ENCODE data around the gene SPSB4. TPM values are rescaled to one million over a fixed set of nuclear protein-coding genes. Genes with fewer than 3 reads are reported as not detected.
A peak's percentile ranks its signal among the peaks of the same experiment; 100 is the strongest.

SPSB4 gene
- total RNA-seq, 1 experiment from 2014 or later, result 0.52 TPM

DNA sequence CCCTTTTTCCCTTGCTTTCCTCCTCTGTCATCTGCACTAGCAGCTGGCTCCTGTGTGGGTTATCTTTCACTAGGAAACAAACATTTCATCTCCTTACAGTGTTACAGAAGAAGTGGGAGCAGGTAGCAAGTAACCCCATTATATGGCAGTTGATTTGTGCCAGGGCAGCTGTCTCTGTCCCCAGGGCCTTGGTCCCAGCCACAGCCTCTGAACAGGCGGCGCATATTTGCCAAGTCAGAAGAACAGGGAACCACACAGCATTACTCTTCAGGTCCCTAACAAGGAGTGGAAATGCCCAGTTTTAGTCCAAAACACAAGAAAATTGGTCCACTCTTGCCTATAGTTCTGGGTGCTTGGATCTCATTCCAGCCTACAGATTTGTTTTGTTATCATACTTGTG is 99.8 kb downstream of the SPSB4 start:
- no peak for DNase-seq (ENCODE audit: low read depth)

DNA sequence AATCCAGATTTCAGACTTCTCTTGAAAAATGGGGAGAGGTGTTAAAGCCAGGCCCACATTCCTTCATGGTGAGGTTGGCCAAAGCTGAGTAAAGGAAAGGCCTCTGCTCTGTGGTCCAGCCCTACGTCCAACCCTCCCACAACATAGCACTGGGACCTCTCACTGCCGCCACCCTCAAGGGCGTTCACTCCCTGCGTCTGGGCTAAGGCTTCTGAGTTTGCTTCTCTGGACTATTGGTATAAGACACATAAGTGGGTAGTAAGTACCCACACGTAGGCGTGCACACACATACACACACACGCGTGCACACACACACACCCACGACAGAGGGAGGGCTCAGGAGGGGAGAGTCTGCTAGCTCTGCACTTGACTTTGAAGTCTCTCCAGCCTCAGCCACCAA is 100.3 kb downstream of the SPSB4 start:
- DNase-seq (ENCODE audit: low read depth), result no peak

DNA sequence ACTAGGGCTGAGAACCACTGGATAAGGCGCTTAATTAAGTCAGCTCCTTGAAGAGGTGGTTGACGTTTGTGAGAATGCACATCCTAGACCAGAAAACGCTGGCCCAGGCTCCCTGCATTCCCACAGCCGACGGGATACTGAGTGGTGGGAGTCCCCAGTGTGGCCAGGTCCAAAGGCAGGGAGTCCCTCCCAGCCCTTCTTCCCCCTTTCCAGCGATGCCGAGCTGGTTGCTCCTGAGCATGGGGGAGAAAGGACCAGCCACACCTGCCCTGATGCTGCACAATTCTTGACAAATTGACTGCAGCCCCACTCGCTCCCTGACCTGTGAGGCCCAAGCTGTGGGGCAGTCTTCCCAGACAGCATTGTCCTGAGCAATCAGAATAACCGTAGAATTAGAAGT is 101.0 kb downstream of the SPSB4 start:
- DNase-seq (ENCODE audit: low read depth), result no peak

DNA sequence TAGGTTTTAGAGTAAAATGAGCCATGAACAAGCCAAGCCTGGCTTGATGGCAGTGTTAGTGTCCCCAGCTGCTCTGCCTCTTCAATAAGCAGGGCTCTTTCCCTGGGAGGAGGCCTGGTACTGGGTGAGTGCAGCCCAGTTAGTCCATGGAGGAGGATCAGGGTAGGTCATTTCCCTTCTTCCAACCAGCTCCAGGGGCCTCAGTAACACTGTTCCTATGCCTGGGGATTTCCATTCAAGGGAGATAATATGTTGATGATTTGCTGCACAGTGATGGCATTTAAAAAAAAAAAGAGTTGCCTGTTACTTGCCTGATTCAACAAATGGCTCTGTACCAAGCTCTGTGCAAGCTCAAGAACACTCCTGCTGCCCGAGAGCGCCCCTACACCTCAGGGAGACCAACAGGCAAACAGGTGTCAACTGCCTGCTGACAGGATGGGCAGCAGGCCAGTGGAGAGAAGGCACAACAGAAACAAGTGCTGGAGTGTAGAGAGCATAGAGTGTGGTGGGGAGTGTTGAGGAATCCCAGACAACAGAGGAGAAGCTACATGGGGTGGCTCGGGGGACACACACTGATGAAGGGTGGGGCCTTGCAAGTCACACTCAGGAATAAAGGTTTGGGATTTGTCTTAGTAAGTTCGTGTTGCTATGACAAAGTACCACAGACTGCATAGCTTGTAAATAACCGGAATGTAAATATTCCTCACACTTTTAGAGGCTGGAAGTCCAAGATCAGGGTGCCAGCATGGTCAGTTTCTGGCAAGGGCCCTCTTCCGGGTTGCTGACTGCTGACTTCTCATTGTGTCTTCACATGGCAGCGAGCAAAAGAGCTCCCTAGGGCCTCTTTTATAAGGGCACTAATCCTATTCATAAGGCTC is 101.9 kb downstream of the SPSB4 start:
- DNase-seq (ENCODE audit: low read depth), result no peak

DNA sequence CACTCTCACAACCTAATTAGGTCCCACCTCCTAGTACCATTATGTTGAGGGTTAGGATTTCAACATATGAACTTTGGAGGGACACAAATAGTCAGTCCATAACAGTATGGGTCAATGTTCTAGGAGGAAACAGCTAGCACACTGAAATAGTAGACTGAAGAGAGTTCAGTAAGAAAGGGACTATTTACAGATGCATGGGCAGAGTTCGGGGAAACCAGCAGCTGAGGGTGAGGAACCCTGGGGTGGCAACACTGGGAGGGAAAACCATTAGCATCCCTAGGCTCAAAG is 102.5 kb downstream of the SPSB4 start:
- DNase-seq (ENCODE audit: low read depth), result no peak

DNA sequence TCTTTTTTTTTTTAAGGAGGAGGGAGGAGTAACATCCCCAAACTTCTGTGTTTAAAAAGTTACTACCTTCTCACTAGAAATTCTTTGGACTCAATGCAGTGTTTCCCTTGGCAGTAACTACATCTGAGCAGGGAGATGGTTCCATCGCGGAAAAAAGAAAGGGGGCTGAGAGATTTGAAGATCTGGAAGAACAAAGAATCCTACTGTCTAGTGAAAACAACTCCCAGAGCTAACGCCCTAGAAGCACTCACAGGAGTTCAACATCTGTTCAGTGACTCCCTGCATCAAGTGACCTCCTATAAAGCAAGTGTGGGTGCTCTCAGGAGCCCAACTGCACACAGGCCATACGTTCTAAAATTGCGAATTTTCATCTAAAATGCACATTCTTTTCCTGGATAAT is 113.7 kb downstream of the SPSB4 start:
- DNase-seq (ENCODE audit: low read depth), result no peak

DNA sequence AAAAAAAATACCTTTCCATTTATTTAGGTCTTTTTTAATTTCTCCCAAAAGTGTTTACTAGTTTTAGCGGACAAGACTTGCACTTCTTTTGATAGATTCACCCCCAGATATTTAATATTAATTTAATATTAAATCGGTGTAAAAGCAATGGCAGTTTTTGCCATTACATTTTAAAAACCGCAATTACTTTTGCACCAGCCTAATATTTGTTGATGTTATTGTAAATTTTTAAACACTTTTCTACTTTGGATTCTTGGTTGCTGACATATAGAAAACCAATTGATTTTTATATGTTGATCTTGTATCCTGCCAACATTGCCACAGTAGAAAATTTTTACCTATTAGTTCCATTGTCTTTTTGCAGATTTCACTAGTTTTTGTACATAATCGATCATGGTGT is 116.5 kb downstream of the SPSB4 start:
- no peak for DNase-seq (ENCODE audit: low read depth)

DNA sequence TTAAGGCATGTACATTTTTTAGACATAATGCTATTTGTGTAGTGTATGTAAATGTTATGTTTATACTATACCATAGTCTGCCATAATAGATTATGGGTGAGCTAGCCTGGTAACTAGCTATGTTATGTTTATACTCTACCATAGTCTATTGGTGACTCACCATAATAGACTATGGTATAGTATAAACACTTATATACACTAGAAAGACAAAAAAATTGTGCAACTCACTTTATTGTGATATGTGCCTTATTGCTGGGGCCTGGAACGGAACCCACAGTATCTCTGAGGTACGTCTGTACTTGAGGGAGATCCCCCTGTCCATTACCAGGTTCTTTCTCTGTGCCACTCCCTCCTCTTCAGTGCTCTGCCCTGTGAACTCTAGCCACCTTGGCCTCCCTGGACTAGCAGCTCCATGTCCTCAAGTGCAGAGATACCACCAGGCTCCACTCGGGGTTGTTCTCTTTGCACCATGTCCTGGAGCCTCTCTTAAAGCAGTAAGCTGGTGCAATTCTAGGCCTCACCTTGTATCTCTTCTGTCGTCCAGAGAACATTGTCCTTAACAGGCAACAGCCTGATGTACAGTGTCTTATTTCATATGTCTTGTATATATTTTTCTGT is 119.6 kb downstream of the SPSB4 start:
- no peak for DNase-seq (ENCODE audit: low read depth)

DNA sequence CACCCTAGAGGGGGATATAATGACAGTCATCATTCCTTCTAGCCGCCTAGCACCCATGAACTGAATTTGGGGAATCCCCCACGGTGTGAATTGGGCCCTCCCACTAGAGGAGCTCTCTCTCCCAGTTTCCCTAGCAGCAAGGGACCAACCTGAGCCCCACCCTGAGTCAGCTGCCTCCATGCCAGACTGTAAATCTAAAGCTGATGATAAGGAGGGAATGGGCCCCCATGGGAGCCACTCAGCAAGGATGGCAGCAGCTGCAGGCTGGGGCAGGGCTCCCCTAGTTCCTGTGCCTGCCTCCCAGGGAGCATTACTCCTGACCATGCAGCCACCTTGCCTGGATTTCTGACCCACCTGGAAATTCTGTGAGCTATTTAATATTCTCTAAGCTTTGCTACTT is 123.5 kb downstream of the SPSB4 start:
- DNase-seq (ENCODE audit: low read depth), result no peak

DNA sequence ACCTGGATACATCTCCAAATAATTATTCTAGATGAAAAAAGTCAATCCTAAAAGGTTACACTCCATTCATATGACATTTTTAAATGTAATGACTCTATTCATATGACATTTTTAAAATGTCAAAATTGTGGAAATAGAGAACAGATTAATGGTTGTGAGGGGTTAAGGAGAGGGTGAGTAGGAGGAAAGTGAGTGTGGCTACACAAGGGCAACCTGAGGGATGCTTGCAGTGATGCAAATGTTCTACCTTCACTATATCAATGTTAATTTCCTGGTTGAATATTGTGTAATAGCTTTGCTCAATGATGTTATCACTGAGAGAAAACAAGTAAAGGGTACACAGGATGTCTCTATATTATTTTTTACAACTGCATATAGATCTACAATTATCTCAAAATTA is 125.6 kb downstream of the SPSB4 start:
- DNase-seq (ENCODE audit: low read depth), result no peak

DNA sequence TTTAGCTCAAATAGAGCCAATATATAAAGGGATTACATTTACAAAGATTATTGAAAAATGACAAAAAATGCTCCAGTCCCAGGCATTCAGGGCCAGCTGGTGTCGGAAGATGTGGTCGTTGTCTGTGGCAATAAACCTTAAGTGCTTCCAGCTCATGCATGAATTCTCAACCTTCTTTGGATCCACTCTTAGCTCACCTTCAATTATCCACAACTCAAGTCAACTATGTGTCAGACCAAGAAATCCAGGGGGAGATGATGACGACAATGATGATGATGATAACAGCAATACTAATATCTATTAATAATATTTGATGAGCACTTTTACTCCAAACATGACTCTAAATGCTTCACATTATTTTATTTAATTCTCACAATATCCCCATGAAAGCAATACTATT is 126.9 kb downstream of the SPSB4 start:
- no peak for DNase-seq (ENCODE audit: low read depth)

DNA sequence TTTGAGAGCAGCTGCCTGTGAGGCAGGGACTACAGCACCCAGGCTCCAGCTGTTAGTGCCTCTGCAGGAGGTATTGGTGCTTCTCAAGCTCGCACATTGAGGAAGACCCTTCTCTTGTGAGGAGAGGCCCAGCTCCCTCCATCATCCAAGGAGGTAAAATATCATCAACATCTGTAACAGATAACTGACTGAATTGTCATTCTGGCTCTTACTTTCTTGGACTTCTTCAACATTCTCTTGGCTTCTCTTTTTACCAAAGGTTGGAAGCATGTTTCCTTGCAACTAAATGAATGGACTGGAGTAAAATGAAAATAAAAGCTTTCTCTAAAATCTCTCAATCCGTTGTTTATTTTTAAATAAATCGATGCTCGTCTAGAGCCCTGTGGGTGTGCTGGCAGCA is 127.4 kb downstream of the SPSB4 start:
- DNase-seq (ENCODE audit: low read depth), result no peak

DNA sequence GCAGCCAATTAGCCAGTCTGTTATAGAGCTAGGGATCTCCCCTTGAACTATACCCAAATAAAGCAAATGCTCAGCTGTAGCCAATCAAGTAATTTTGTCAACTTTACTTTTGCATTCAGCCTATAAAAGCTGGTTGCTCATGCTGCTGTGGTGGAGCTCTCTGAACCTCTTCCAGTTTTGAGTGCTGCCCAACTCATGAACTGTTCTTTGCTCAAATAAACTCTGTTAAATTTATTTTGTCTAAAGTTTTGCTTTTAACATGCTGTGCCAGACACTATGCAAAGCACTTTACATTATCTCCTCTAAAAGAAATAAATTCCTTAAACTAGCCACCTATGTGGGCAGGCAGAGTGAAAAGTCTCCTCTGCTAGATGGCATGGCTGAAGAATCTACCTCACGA is 128.8 kb downstream of the SPSB4 start:
- no peak for DNase-seq (ENCODE audit: low read depth)

DNA sequence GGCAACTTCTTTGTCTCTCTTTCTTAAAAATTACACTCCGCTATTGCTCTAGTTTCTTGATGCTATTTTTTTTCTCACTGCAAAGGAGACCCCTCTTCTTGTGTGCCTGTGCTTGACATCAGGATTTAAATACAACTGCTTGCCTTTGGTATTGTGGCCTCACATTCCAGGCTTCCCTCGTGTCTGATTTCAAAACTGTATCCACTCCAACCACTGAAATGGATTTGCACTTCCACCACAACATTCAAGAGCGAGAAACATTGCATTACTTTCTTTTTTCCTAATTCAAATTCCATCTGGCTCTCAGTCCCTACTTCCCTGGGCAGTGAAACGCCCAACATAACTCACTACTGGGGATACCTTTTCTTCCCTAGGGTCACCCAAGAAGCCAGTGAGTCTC is 130.0 kb downstream of the SPSB4 start:
- no peak for DNase-seq (ENCODE audit: low read depth)

DNA sequence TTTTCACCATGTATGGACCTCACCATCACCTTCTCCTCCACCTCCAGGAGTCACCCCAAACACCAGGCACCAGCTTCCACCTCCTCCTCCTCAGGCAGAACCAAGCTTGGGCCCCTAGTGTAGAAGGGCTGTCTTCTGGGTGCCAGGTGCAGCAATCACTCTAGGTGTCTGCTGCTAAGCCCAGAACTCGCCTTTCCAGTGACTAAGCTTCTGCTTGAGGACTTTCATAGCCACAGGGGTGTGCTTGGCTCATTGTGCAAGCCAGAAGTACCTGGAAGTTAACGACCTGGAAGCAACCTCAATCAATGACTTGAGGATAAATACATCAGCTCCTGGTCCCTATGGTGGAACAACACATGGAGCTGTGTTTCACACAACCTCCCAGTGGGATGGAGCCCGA is 130.7 kb downstream of the SPSB4 start:
- DNase-seq (ENCODE audit: low read depth), result no peak

DNA sequence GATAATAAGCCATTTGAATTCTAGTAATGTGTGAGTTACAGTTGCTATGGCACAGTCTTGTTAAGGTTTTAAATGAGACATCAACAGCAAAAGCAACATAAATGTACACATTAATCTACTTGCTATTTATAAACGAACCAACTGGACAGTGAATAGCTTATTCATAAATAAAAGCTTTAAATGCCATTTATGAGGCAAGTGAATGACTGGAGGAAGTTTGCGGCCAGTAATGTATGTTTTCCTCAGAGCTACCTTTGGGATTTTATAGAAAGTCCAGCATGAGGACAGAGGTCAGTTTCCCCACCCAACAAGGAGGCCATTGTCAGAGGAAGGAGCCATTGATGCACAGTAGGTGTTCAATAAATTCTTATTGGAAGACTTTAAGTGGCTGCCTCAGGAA is 132.5 kb downstream of the SPSB4 start:
- no peak for DNase-seq (ENCODE audit: low read depth)

DNA sequence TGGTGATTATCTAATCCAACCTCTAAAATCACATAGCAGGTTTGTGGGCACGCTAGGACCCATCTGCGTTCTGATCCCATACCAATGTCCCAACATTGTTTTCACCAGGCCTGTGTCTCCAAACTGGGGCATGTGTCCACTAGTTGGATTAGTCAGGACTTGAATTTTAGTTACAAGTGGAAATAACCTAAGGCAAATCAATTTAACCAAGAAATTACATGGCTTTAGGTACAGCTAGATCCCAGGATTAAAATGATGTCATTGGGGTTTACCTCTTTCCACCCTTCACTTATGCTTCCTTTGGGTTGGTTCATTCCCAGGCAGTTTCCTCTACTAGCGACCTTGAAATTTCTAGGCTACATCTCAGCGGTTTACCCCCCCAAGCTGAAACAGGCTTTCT is 133.3 kb downstream of the SPSB4 start:
- DNase-seq (ENCODE audit: low read depth), result no peak

DNA sequence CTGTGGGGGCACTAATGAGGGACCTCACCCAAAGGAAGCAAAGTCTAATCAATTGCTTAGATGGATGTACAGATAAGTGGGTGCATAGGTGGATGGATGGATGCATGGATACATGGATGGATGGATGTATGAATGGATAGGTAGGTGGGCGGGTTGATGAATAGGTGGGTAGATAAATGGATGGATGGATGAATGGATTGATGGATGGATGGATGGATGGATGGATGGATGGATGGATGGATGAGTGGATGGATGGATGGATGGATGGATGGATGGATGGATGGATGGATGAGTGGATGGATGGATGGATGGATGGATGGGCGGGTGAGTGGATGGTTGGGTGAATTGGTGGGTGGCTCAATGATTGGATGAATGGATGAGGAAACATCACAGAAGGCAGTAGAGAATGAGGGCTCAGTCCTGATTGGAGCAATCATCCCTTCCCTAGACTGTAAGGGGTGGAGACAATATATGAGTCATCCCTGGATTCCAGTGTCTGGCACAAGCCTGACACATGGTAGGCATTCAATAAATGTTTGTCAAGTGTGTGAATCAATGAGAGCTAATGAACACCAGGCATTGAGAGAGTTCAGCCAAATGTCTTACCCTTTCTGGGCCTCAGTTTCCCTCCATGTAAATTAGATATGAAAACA is 140.1 kb downstream of the SPSB4 start:
- DNase-seq (ENCODE audit: low read depth), result peak; percentile 31

DNA sequence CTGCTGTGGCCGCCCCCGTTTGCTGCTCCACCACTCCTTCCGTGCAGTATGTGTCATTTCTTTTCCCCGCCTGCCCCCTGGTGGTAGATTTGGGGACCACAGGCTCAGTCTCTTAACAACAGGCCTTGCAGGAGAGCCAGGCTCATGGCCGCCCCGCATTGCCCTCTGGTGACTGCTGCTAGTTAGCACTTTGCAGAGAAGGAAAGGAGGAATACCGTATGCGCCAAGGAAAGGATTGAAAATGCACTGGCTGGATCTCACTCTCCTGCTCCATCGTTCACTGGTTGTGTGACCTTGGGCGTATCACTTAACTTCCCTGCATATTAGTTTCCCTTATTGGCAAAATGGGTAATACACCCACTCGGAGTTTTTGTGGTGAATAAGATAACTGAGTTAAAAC is 141.2 kb downstream of the SPSB4 start:
- peak; percentile 91 for DNase-seq (ENCODE audit: low read depth)

DNA sequence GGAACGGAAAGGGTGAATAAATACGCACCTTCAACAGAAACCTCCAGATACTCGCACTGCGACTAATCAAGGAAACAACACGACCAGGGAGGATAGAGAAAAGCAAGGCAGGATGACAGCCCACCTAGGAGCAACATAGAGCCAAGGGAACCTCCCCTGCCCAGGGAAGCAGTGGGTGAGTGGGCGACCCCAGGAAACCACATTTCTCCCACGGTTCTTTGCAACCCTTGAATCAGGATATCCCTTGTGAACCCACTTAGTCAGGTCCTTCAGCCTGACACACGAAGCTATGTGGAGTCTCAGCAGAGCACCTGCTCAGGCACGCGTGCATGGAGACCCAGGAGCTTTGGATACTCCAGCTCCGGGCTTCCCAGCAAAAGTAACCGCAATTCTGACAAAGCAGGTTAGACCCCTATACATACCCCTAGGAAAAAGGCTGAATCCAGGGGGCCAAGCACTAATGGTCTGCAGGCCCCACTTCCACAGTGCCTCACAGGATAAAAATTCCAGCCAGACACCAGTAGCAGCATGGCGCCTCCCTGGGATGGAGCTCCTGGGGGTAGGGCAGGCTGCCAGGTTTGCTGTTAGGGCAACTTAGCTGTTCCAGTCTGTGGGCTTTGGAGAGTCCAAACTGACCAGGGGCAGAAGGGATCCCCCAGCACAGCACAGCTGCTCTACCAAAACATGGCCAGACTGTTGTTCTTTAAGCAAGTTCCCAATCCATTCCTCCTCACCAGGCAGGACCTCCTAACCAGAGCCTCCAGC is 142.1 kb downstream of the SPSB4 start:
- DNase-seq (ENCODE audit: low read depth), result no peak

Measured in LHCN-M2 (cell line).